Prostate gland (tissue), 2 donors: ENCODE measurements around the gene STARD4.

Experiments used
- POLR2A ChIP-seq: fragments of 450-650 bp; IDR thresholded peaks from one replicate; pipeline ENCODE4 v1.6.1; 2016; ENCODE audit warnings: antibody characterized with exemption, mild to moderate bottlenecking
- POLR2AphosphoS5 ChIP-seq: sonication (generic); formaldehyde crosslinking; IDR thresholded peaks from one replicate; pipeline ENCODE4 v1.6.1; 2017; ENCODE audit warnings: antibody characterized with exemption
- TF ChIP-seq, protein P1 (sequence below), 4 experiments: fragments of 200-600 bp in 2 of 4; fragments of 450-650 bp in 2 of 4; sonication (generic) in 2 of 4; IDR thresholded peaks; 1 replicate in 3 of 4; 2 replicates in 1 of 4; pipeline ENCODE4 v1.5.1; 2016 to 2019; ENCODE audit warnings: antibody characterized with exemption in 4 of 4, mild to moderate bottlenecking in 2 of 4, moderate library complexity in 2 of 4

DNA sequence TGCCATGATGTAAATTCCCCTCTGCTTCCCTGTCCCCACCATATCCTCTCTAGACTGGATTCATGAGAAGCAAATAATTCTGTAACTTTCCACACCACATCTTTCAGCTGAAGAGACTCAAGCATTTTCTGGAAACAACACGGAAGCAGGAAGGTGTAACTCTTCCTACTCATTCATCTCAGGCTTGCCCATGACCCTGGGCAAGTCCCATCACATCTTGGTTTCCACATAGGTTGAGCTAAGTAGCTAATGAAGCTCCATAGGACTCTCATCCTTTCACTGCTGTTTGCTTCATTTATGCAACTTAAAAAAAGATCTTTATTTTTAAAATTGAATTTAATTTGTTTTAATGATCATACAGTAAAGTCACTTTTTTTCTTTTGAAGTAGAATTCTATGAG is 32.7 kb upstream of the STARD4 start:
- TF ChIP-seq, protein P1, sequence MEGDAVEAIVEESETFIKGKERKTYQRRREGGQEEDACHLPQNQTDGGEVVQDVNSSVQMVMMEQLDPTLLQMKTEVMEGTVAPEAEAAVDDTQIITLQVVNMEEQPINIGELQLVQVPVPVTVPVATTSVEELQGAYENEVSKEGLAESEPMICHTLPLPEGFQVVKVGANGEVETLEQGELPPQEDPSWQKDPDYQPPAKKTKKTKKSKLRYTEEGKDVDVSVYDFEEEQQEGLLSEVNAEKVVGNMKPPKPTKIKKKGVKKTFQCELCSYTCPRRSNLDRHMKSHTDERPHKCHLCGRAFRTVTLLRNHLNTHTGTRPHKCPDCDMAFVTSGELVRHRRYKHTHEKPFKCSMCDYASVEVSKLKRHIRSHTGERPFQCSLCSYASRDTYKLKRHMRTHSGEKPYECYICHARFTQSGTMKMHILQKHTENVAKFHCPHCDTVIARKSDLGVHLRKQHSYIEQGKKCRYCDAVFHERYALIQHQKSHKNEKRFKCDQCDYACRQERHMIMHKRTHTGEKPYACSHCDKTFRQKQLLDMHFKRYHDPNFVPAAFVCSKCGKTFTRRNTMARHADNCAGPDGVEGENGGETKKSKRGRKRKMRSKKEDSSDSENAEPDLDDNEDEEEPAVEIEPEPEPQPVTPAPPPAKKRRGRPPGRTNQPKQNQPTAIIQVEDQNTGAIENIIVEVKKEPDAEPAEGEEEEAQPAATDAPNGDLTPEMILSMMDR (IDR thresholded peaks at IDR 0.05), result no peak
- TF ChIP-seq POLR2A (no peak), POLR2AphosphoS5 (no peak)
